Measurements from ENCODE around the gene SUB1.
A peak's percentile ranks its signal among the peaks of the same experiment; 100 is the strongest.

Gene SUB1

DNA sequence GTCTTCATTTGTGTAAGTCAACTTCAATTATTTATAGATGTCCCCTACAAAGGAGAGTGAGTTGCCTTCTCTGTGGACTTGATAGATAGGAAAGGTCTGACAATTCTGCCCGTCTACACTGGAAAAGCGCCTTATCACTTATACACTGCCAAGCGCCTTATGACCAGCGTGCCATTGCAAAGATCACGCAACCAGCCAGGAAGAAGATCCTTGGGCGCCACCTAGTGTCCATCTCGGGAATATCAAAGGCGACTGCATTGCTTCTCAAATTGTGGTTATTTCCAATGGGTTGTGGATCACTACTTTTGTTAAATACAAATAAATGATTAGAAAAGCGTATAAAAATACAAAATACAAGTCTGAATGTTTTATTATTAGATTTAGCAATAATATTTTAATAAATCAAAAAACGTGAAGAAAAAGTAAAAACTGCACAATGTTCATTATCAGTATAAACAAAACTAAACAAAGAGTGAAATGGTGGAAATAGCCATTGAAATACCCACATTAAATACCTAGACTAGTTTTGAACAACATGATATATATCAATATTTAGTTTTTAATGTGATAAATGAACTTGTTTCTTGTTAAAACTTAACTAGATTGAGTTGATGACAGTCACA, 27.8 kb downstream of the SUB1 start:
- Histone ChIP-seq H3K4me3 (ENCODE audit: low read depth, low read length, poor library complexity, severe bottlenecking) (no peak overlapping the region), H3K9me3 (ENCODE audit: low read length) (no peaks in the 10 kb centered on the region), H3K4me1 (ENCODE audit: insufficient read depth, low read length, severe bottlenecking) (no peaks in the 10 kb centered on the region), H3K27ac (ENCODE audit: low read depth, low read length, poor library complexity, severe bottlenecking) (no peak overlapping the region), H3K79me2 (ENCODE audit: insufficient read depth, low read length) (no peaks in the 10 kb centered on the region), H3K27me3 (ENCODE audit: insufficient read depth, low read length) (no peaks in the 10 kb centered on the region), H3K9me2 (ENCODE audit: low read depth, low read length) (no peaks in the 10 kb centered on the region), H2AFZ (ENCODE audit: low read length) (no peak overlapping the region), H3K36me3 (ENCODE audit: insufficient read depth, low read length) (no peaks in the 10 kb centered on the region), H3K9ac (ENCODE audit: low read length) (no peak overlapping the region), H3F3A (ENCODE audit: insufficient read depth, low read length) (no peaks in the 10 kb centered on the region), H3K4me2 (ENCODE audit: low read length) (no peak overlapping the region), H4K20me1 (ENCODE audit: insufficient read depth, low read length) (no peaks in the 10 kb centered on the region)
- TF ChIP-seq, protein P1, sequence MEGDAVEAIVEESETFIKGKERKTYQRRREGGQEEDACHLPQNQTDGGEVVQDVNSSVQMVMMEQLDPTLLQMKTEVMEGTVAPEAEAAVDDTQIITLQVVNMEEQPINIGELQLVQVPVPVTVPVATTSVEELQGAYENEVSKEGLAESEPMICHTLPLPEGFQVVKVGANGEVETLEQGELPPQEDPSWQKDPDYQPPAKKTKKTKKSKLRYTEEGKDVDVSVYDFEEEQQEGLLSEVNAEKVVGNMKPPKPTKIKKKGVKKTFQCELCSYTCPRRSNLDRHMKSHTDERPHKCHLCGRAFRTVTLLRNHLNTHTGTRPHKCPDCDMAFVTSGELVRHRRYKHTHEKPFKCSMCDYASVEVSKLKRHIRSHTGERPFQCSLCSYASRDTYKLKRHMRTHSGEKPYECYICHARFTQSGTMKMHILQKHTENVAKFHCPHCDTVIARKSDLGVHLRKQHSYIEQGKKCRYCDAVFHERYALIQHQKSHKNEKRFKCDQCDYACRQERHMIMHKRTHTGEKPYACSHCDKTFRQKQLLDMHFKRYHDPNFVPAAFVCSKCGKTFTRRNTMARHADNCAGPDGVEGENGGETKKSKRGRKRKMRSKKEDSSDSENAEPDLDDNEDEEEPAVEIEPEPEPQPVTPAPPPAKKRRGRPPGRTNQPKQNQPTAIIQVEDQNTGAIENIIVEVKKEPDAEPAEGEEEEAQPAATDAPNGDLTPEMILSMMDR (IDR thresholded peaks at IDR 0.05; ENCODE audit: low read length), result peak; percentile 89
- TF ChIP-seq EZH2 (IDR thresholded peaks at IDR 0.05; ENCODE audit: borderline replicate concordance, low read length), result no peak

DNA sequence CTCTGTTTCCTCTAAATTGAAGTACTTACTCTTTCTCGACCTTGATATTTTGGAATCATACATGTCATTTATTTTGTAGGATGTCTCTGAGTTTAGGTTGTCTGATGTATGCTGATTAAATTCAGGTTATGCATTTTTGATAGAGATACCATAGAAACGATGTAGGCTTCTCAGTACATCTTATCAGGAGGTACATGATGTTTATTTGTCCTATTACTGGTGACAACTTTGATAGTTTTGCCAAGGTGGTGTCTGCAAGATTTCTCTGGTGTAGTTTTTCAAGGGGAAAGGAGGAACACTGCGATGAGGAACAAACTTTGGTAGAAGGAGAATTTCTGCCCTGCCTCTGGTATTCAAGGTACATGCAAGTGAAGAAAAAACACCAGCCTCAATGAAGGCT, 29.9 kb downstream of the SUB1 start:
- TF ChIP-seq, protein P1 (IDR thresholded peaks at IDR 0.05; ENCODE audit: low read length), result no peak
- no peak for TF ChIP-seq EZH2 (IDR thresholded peaks at IDR 0.05; ENCODE audit: borderline replicate concordance, low read length)

DNA sequence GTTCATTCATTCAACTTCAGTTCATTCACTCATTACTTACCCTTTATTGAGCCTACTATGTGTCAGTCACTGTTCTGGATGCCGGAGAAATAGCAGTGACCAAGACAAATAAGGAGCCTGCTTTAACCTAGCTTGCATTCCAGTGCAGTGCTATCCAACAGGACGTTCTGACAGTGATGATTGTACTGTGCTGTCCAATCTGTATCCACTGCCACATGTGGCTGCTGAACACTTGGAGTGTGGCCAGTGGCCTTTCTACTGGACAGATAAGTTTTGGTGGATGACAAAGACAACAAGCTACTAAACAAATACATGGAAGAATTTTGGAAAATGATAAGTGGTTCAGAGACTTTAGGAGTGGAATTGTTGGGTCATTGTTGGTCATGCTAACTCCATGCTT, 33.6 kb downstream of the SUB1 start:
- Histone ChIP-seq H3K4me1 (ENCODE audit: insufficient read depth, low read length, severe bottlenecking) (no peaks in the 10 kb centered on the region), H3K9me3 (ENCODE audit: low read length) (no peaks in the 10 kb centered on the region), H3K4me2 (ENCODE audit: low read length) (no peak overlapping the region), H3K36me3 (ENCODE audit: insufficient read depth, low read length) (no peaks in the 10 kb centered on the region), H3K27ac (ENCODE audit: low read depth, low read length, poor library complexity, severe bottlenecking) (no peak overlapping the region), H3K9ac (ENCODE audit: low read length) (no peak overlapping the region), H4K20me1 (ENCODE audit: insufficient read depth, low read length) (no peaks in the 10 kb centered on the region), H3F3A (ENCODE audit: insufficient read depth, low read length) (no peaks in the 10 kb centered on the region), H3K79me2 (ENCODE audit: insufficient read depth, low read length) (no peaks in the 10 kb centered on the region), H2AFZ (ENCODE audit: low read length) (no peak overlapping the region), H3K4me3 (ENCODE audit: low read depth, low read length, poor library complexity, severe bottlenecking) (no peak overlapping the region), H3K27me3 (ENCODE audit: insufficient read depth, low read length) (no peaks in the 10 kb centered on the region), H3K9me2 (ENCODE audit: low read depth, low read length) (no peaks in the 10 kb centered on the region)
- TF ChIP-seq, protein P1 (IDR thresholded peaks at IDR 0.05; ENCODE audit: low read length), result no peak
- no peak for TF ChIP-seq EZH2 (IDR thresholded peaks at IDR 0.05; ENCODE audit: borderline replicate concordance, low read length)

More for the DNA sequence above, 29.9 kb downstream of the SUB1 start:
- no peaks in the 10 kb centered on the region for H3K36me3 ChIP-seq (ENCODE audit: insufficient read depth, low read length)
- no peak overlapping the region for H2AFZ ChIP-seq (ENCODE audit: low read length)
- no peaks in the 10 kb centered on the region for H3F3A ChIP-seq (ENCODE audit: insufficient read depth, low read length)
- H3K9ac ChIP-seq (ENCODE audit: low read length), result no peak overlapping the region
- H3K79me2 ChIP-seq (ENCODE audit: insufficient read depth, low read length), result no peaks in the 10 kb centered on the region
- H3K27me3 ChIP-seq (ENCODE audit: insufficient read depth, low read length), result no peaks in the 10 kb centered on the region
- H4K20me1 ChIP-seq (ENCODE audit: insufficient read depth, low read length), result no peaks in the 10 kb centered on the region
- H3K9me3 ChIP-seq (ENCODE audit: low read length), result no peaks in the 10 kb centered on the region
- no peak overlapping the region for H3K4me2 ChIP-seq (ENCODE audit: low read length)
- no peak overlapping the region for H3K27ac ChIP-seq (ENCODE audit: low read depth, low read length, poor library complexity, severe bottlenecking)
- no peaks in the 10 kb centered on the region for H3K4me1 ChIP-seq (ENCODE audit: insufficient read depth, low read length, severe bottlenecking)
- no peak overlapping the region for H3K4me3 ChIP-seq (ENCODE audit: low read depth, low read length, poor library complexity, severe bottlenecking)
- no peaks in the 10 kb centered on the region for H3K9me2 ChIP-seq (ENCODE audit: low read depth, low read length)

All from OCI-LY1 (cell line).